GM20431 (cell line): ENCODE data around the gene FBXO11.

ENCODE experiments used
- in situ Hi-C: fragments of 300-500 bp; cut with MseI, MboI; formaldehyde crosslinking; loops from one replicate; pipeline ENCODE4 v1.15.0; 2020; ENCODE audit warnings: low sequenced_read_pairs; ENCODE audit not compliant: unreplicated experiment

Gene FBXO11

GRCh38 chr2:47862949-47863348 is 43.3 kb downstream of the FBXO11 start:
- in situ Hi-C loops: no loop called here

- in situ Hi-C loops: loop anchor here (10.0 kb wide), 1 partner anchor 252 kb away; no protein-coding TSS in a partner anchor
Observed at GRCh38 chr2:47853067-47853777, 53.1 kb downstream of the FBXO11 start.

- in situ Hi-C loops: loop anchor here (10.0 kb wide), 1 partner anchor 255 kb away; no protein-coding TSS in a partner anchor
Observed at GRCh38 chr2:47850198-47850597, 56.1 kb downstream of the FBXO11 start.

DNA sequence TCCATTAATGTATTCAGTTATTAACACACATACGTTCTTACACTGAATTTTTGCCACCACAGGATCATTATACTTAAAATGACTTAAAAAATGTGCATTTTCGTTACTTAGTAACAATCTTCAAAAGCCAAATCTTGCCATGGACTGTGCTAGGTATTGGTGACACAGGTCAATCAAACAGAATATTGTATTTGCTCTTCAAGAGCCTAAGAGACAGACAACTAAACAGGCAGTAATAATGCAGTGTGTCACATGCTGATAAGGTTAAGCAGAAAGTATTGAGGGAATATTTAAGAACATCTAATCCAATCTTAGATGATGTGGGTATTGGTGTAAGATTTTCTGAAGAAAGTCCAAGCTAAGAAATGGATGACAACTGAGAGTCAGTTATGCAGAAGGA is 56.9 kb downstream of the FBXO11 start:
- in situ Hi-C loops: no loop called here

DNA sequence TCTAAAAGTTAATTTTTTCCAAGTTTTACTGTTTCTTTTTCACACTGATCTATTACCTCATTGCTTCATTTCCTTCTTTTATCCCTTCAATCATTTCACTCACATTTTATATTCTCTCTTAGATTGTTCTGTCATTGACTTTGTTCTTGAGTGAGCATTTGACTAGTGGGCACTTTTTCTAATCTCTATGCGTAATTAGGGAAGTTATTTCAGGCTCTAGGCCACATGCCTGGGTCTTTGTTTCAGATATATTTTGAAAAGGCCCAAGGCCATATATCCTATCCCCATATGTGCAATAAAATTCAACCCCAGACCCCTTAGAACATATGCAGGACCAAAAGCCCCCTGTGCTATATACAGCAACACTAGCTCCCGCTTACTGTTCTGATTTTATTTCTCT is 62.1 kb downstream of the FBXO11 start:
- in situ Hi-C loops: no loop called here

- in situ Hi-C loops: no loop called here
Observed at GRCh38 chr2:47843407-47843806, 62.9 kb downstream of the FBXO11 start.

DNA sequence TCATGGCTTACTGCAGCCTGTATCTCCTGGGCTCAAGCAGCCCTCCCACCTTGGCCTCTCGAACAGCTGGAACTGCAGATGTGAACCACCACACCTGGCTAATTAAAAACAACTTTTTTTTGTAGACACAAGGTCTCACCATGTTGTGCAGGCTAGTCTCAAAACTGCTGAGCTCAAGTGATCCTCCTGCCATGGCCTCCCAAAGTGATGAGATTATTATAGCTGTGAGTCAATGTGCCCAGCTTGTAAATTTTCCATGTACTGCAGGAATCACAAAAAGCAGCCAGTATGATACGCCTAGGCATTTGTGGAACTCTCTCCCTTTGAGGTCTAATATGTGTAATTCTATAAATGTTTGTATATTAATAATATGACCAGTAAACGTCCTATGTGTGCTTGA is 63.5 kb downstream of the FBXO11 start:
- in situ Hi-C loops: no loop called here

DNA sequence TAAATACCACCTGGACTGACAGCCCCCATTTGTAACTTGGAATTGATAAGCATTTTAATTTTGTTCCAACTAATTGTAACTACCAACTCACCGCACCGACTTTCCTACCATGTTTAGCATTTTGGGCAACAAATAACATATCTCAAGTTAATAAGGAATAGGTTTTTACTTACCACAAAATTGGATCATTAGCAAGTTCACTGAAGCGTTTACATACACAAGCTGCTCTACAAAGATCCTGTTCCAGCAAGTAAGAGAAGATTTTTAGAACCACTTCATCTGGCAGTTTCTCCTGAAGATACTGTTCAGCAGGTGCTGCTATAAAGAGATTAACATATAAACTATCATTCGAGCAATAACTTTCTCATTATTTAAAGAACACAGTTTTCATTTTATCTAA is 67.6 kb downstream of the FBXO11 start:
- in situ Hi-C loops: no loop called here

- in situ Hi-C loops: no loop called here
Observed at GRCh38 chr2:47838249-47838648, 68.0 kb downstream of the FBXO11 start.

DNA sequence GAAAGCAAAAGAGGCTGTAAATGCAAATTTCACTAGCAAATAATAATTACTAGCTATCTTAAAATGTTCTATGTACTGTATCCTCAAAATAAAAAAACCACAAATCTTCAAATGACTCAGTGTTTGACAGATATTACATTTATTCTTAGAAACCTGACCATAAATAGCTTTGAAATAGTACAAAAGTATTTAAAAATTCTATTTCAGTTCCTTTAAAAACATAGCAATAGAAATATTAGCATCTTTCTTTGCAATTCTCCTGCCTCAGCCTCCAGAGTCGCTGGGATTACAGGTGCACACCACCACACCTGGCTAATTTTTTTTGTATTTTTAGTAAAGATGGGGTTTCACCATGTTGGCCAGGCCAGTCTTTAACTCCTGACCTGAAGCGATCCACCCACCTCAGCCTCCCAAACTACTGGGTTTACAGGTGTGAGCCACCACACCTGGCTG is 72.8 kb downstream of the FBXO11 start:
- in situ Hi-C loops: no loop called here

GRCh38 chr2:47822518-47822917 is 83.8 kb downstream of the FBXO11 start:
- in situ Hi-C loops: no loop called here

DNA sequence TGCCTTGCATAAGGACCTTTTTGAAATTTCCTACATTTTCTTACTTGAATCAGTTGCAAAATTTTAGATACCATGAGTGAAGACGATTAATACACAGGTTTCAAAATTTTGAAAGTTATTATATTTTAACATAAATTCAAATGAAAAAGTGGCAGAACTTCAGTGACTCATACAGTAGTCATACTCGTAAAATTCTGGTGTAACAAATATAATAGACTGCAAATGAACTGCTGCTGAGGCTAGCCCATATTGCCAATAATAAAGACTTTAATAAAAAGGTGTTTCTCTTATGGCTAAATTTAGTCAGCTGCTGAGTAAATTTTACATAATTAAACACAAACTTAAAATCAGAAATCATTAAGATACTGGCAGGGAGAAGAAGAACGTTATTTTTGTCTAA is 86.5 kb downstream of the FBXO11 start:
- in situ Hi-C loops: no loop called here

GRCh38 chr2:47818777-47819176 is 87.5 kb downstream of the FBXO11 start:
- in situ Hi-C loops: no loop called here

DNA sequence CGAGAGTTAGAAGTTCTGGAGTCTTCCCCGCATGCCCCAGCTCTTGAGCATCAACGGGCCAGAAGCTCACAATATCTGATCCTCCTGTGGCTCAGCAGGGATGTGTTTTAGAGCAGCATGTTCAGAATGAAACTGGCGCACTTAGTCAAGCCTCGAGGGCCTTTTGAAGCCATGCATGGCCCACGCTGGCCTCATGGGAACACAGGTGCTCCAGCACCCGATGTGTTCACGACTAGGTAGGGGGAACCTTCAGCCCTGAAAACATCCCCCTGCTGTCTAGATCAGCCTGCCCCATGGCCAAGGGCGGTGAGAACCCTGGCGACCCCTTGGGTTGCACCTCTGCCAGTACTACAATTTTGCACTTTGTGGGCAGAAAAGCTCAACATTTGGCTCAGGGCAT is 90.5 kb downstream of the FBXO11 start:
- in situ Hi-C loops: no loop called here

DNA sequence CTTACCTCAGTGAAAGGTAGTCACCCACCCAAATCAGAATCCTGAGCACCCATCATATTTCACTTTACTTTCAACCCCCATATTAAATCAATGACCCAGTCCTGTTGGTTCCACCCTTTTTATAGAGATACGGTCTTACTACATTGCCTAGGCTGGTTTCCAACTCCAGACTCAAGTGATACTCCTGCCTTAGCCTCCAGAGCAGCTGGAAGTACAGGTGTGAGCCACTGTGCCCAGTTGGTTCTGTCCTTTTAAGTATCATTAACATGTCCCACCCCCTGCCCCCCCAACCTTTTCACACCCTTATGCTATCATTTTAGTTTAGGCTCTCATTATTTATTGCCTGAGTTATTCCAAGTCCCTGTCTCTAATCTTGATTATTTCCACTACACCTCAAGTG is 94.6 kb downstream of the FBXO11 start:
- in situ Hi-C loops: no loop called here

DNA sequence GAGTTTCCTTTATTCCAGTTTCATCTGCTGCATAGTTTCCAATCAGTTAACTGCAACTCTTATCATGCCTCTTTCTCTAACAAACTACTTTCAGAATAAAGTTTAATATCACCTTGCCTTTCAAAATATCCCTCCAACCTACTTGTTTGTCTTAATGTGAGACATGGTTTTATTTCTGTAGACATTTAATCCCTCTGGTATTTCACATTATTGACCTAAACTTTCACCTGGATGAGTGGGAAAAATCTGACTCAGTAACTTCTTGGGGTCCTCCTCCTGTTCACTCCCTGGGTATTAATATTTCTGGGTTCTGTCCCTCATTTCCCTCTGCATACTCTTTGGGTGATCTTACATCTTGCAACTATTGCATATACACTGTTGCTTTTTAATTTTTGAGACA is 95.4 kb downstream of the FBXO11 start:
- in situ Hi-C loops: no loop called here

GRCh38 chr2:47809903-47810302 is 96.4 kb downstream of the FBXO11 start:
- in situ Hi-C loops: no loop called here

DNA sequence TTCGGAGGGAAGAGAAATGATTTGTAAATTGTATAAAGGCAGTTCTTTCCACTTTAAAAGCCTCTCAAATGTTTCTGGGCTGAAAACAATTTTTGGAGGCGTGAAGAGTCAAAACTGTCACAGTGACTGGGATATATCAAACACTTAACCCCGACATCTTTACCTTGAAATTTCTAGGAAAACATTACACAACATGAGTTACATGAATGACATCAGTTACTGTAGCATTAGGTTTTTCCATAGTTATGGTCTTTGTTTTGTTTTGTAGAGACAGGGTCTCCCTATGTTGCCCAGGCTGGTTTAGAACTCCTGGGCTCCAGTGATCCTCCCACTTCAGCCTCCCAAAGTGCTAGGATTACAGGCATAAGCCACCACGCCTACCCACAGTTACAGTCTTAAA is 97.7 kb downstream of the FBXO11 start:
- in situ Hi-C loops: no loop called here

- in situ Hi-C loops: no loop called here
Observed at GRCh38 chr2:47805850-47806249, 100.4 kb downstream of the FBXO11 start.

GRCh38 chr2:47803770-47804169 is 102.5 kb downstream of the FBXO11 start:
- in situ Hi-C loops: no loop called here

GRCh38 chr2:47803363-47803762 is 102.9 kb downstream of the FBXO11 start:
- in situ Hi-C loops: no loop called here

GRCh38 chr2:47801118-47801517 is 105.2 kb downstream of the FBXO11 start:
- in situ Hi-C loops: no loop called here
